Measurements from ENCODE around the gene ANKRD6.

ANKRD6 gene

DNA sequence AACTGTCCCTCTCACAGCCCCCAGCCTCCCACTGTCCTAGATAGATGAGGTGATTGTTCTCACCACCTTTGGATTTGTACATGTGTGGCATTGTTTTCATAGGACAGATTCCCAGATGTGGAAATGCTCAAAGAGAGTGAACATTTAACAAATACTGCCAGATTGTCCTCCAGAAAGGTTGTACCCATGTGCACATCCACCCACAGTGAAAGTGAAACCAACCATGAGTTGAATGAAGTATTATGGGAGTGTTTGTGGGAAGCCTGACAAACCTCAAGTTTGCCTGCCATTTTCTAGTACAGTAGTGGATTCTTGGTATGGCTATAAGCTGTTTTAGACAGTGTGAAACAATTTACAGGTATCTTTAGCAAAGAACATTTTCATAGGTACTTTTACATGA is 42.7 kb downstream of the ANKRD6 start:
- peak; percentile 54 for DNase-seq

GRCh38 chr6:89479897-89480296 is 46.9 kb downstream of the ANKRD6 start:
- DNase-seq: no peak

- DNase-seq: no peak
Measured at GRCh38 chr6:89481695-89482094, 48.7 kb downstream of the ANKRD6 start.

GRCh38 chr6:89482126-89482525 is 49.2 kb downstream of the ANKRD6 start:
- DNase-seq: no peak

- DNase-seq: no peak
Measured at GRCh38 chr6:89483111-89483720, 50.3 kb downstream of the ANKRD6 start.

DNA sequence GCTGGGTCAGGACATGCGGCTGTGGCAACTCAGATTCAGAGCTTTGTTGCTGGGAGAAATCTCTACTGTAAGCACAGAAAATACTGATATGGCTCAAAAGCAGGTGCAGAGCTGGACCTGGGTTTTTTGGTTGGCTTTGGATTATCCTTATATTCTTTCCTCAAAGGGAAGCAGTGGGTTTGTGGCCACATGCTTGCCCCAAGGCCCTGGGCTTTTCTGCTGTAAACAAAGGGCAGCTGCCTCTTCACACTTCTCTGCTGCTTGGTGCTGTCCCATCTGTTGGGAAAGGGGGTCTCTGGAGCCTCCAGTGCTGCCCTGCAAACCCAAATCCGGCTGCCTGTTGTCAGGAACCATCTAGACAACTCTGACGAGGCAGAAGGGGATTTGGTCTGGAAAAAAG is 52.4 kb downstream of the ANKRD6 start:
- no peak for DNase-seq

GRCh38 chr6:89487864-89488263 is 54.9 kb downstream of the ANKRD6 start:
- DNase-seq: no peak

DNA sequence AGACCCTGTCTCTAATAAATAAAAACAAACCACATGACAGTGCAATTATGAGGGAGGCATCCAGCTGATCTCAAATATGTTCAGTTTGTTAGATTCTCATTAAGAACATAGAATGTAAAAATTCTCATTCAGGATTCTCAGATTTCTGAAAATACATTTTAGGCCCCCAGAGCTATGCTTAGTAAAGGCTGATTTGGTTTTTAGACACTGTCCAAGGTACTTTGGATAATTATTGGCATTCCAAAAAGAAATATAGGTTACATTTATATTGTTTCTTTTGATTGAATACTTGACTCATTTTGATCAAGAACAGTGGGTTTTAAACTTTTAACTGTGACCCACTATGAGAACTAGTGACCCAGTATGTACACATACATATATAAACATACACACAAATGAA is 55.5 kb downstream of the ANKRD6 start:
- no peak for DNase-seq

GRCh38 chr6:89489078-89489477 is 56.1 kb downstream of the ANKRD6 start:
- no peak for DNase-seq

GRCh38 chr6:89492025-89492640 is 59.2 kb downstream of the ANKRD6 start:
- no peak for DNase-seq

- DNase-seq: no peak
Measured at GRCh38 chr6:89494131-89494793, 61.3 kb downstream of the ANKRD6 start.

DNA sequence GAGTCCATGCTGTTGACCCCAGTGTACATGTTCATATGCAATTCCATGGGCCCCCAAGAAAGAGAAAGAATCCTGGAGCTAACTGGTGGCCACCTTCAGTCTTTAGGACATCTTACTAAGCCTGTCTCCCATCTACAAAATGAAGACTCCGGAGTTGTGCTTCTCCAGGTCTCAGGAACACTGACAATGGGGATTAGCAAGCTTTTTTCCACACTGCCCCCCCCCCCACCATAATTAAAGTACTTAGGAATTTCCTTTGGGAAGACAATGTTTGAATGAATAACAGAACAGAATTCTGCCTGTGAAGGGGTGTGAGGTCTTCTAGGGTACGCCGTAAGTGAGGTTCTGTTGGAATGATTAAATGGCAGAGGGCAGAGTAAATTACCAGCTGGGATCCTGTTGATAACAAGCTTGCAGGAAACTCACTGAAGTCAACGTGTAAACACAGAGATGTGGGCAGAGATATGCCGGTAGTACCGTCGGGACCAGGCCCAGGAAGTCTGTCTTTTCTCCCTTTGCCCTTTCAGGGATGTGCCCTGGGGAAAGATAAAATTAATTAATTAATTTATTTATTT is 63.1 kb downstream of the ANKRD6 start:
- no peak for DNase-seq

DNA sequence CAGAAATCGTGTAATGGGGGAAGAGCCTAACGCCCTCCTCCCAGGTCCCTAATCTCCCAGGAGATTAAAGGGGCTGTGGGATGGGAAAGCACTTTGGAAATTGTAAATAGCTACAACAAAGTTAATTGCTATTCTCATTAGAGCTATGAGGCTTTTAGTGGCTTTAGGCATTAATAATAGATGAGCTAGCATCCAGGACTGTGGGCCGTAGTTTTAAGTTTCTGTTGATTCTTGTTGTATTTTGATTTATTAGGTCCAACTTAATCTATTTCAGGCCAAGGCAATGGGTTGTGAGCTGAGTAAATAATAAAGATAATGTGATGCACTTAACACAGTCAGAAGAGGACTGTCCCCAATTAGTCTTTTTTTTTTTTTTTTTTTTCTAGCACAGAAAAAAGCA is 67.7 kb downstream of the ANKRD6 start:
- DNase-seq: no peak

GRCh38 chr6:89501222-89501621 is 68.3 kb downstream of the ANKRD6 start:
- no peak for DNase-seq

DNA sequence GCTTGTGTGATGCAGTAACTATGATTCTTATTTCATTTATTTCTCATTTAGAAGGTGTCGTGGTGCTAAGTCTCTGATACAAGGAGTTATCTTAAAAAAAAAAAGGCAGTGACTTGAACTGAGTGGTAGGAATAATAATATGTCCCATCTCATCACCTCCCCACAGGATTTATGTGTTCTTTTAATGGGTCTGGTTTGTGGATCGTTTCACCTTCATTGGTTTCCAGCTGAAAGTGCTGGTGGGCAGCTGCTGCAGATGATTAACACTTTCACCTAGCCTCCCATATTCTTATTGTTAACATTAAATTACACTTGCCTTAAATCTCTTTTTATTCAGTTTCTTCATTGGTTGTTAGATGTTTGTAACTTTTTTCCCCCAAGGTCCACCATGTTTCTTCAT is 68.8 kb downstream of the ANKRD6 start:
- no peak for DNase-seq

GRCh38 chr6:89503641-89504040 is 70.7 kb downstream of the ANKRD6 start:
- DNase-seq: no peak

- no peak for DNase-seq
Measured at GRCh38 chr6:89505847-89506246, 72.9 kb downstream of the ANKRD6 start.

GRCh38 chr6:89506716-89507617 is 74.0 kb downstream of the ANKRD6 start:
- no peak for DNase-seq

DNA sequence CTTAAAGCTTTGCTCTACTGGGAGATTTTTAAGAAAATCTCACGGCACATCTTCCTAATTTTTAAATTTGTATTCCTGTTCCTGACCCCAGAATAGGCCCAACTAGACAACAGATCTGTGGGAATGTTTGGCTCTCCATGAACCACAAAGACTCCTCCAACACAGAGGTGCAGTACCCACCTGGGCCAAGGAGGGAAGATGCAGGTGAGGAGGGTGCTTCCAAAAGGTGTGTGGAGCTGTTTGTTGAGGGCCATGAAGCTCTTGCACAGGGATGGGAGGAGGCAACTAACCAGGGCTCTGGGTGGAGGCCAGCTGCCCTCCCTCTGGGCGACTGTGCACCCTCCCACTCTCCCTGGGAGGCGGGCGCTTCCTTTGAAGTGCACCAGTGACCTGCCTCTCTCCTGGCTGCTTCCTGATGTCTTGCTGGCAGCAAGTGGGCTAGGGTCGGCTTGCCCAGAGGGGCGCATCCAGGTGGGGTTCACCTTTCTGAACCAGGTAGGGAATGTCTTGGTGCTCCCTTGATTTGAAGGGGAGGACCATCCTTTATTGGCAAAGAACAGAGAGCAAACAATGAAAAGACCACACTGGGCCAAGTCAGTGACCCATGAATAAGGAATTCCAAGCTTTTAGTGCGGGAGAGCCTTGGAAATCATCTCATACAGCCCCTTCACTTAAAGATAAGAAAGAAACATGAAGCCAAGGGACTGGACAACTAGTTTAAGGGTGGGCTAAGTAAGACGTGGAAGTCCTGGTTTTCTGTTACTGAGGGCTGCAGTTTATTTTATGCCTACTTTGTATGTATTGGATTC is 76.0 kb downstream of the ANKRD6 start:
- DNase-seq: no peak

- no peak for DNase-seq
Measured at GRCh38 chr6:89509777-89510281, 76.9 kb downstream of the ANKRD6 start.

- DNase-seq: no peak
Measured at GRCh38 chr6:89510393-89510792, 77.4 kb downstream of the ANKRD6 start.
